Measurements from ENCODE around the gene SERPINA12. TPM values are rescaled to one million over a fixed set of nuclear protein-coding genes. Genes with fewer than 3 reads are reported as not detected.

SERPINA12 gene
- polyA plus RNA-seq, 1 donor from 2014 or later = not detected

DNA sequence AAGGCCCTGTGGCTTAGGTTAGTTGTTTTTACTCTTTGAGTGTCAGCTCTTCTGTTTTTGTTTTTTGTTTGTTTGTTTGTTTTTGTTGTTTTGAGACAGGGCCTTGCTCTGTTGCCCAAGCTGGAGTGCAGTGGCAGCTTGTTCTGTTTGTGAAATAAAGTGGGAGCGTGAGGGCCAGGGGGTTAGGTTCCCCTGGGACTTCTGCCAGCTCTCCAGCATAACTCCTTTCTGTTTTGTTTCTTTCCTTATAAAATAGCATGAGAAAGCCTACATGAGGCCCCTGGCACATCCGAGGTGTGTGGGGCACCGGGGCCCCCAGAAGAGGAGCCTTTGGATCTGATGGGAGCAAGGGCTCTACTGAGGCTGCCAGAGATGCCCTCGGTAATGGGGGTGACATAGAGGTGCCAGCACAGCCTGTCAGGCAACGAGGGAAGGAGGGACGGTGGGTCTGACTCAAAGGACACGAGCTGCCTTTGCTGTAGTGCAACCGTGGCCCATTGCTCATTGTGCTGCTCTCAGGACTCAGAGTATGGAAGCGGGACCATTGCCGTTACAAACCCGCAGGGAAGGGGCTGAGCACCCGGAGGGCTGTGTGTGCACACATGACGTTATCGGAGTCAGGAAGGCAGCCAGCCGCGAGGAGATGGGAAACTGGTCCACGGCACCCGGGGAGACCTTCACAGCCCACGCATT lies 47.6 kb downstream of the SERPINA12 start:
- no peaks in the 10 kb centered on the region for H3K36me3 ChIP-seq (ENCODE audit: insufficient read depth, low read length)
- no peak overlapping the region for H3K9ac ChIP-seq (ENCODE audit: low read length)
- no peaks in the 10 kb centered on the region for H3K9me2 ChIP-seq (ENCODE audit: insufficient read depth, low read length)
- H3K4me2 ChIP-seq (ENCODE audit: low read length) = no peak overlapping the region
- no peaks in the 10 kb centered on the region for H4K20me1 ChIP-seq (ENCODE audit: insufficient read depth)
- H3K79me2 ChIP-seq (replicated peaks; ENCODE audit: insufficient read depth, low read length) = no peaks in the 10 kb centered on the region
- no peak overlapping the region for H2AFZ ChIP-seq (ENCODE audit: low read depth, low read length)
- no peak overlapping the region for H3K4me3 ChIP-seq (ENCODE audit: low read length)
- H3K9me3 ChIP-seq (ENCODE audit: low read length) = peaks cover 4% of the 10 kb centered on the region
- no peaks in the 10 kb centered on the region for H3K27me3 ChIP-seq (ENCODE audit: insufficient read depth, low read depth, low read length)
- H3K27ac ChIP-seq (ENCODE audit: low read length) = no peak overlapping the region
- H3F3A ChIP-seq (ENCODE audit: insufficient read depth, low read length, poor library complexity, severe bottlenecking) = no peaks in the 10 kb centered on the region
- TF ChIP-seq MXI1 (conservative IDR thresholded peaks at IDR 0.05; ENCODE audit: poor library complexity, severe bottlenecking) (no peak), SMC3 (conservative IDR thresholded peaks at IDR 0.05; ENCODE audit: poor library complexity) (no peak), EZH2 (IDR thresholded peaks at IDR 0.05; ENCODE audit: borderline replicate concordance, insufficient read depth, low read length, poor library complexity, severe bottlenecking) (no peak), EP300 (conservative IDR thresholded peaks at IDR 0.05; ENCODE audit: poor library complexity, severe bottlenecking) (no peak), RAD21 (conservative IDR thresholded peaks at IDR 0.05) (no peak), TAF1 (IDR thresholded peaks at IDR 0.05; ENCODE audit: low read depth) (no peak), POLR2AphosphoS5 (IDR thresholded peaks at IDR 0.05) (no peak)
- TF ChIP-seq, protein P1, sequence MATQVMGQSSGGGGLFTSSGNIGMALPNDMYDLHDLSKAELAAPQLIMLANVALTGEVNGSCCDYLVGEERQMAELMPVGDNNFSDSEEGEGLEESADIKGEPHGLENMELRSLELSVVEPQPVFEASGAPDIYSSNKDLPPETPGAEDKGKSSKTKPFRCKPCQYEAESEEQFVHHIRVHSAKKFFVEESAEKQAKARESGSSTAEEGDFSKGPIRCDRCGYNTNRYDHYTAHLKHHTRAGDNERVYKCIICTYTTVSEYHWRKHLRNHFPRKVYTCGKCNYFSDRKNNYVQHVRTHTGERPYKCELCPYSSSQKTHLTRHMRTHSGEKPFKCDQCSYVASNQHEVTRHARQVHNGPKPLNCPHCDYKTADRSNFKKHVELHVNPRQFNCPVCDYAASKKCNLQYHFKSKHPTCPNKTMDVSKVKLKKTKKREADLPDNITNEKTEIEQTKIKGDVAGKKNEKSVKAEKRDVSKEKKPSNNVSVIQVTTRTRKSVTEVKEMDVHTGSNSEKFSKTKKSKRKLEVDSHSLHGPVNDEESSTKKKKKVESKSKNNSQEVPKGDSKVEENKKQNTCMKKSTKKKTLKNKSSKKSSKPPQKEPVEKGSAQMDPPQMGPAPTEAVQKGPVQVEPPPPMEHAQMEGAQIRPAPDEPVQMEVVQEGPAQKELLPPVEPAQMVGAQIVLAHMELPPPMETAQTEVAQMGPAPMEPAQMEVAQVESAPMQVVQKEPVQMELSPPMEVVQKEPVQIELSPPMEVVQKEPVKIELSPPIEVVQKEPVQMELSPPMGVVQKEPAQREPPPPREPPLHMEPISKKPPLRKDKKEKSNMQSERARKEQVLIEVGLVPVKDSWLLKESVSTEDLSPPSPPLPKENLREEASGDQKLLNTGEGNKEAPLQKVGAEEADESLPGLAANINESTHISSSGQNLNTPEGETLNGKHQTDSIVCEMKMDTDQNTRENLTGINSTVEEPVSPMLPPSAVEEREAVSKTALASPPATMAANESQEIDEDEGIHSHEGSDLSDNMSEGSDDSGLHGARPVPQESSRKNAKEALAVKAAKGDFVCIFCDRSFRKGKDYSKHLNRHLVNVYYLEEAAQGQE (IDR thresholded peaks at IDR 0.05; ENCODE audit: borderline replicate concordance) = no peak
- TF ChIP-seq, protein P2, sequence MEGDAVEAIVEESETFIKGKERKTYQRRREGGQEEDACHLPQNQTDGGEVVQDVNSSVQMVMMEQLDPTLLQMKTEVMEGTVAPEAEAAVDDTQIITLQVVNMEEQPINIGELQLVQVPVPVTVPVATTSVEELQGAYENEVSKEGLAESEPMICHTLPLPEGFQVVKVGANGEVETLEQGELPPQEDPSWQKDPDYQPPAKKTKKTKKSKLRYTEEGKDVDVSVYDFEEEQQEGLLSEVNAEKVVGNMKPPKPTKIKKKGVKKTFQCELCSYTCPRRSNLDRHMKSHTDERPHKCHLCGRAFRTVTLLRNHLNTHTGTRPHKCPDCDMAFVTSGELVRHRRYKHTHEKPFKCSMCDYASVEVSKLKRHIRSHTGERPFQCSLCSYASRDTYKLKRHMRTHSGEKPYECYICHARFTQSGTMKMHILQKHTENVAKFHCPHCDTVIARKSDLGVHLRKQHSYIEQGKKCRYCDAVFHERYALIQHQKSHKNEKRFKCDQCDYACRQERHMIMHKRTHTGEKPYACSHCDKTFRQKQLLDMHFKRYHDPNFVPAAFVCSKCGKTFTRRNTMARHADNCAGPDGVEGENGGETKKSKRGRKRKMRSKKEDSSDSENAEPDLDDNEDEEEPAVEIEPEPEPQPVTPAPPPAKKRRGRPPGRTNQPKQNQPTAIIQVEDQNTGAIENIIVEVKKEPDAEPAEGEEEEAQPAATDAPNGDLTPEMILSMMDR (IDR thresholded peaks at IDR 0.05; ENCODE audit: poor library complexity, severe bottlenecking) = no peak

DNA sequence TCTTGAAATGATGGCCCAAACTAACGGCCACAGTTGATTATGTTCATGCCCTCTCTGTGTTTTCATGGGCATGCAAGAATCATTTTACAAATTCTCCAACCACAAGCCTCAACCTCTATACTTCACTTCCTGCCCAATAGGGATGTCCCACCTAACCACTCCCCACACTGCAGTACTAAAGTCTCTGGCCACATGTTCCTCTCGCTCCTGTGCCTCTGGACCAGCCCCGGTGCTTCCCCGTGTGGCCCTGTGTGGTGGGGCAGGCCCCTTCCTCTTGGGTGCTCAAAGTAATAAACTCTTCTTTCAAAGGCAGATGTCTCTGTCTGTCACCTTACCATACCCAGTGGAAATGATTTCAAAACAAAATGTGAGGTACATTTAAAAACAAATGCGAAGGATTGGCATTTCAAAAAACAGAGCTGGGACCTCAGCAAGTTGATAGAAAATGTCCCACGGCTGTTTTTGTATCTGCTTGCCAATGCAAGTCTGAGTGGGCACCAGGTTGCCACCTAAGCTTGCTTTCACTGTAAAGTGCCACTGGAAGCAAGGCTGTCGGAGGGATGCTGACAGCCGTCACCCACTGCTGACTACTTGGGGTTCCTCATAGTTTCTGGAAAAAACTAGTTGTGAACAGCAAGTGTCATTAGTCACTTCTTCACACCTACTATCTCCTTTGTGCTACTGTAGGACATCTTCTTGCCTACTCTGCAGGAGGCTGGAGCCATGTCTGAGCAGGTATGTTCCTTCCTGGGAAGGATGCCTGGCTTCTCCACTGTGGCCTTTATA lies 48.4 kb downstream of the SERPINA12 start:
- no peaks in the 10 kb centered on the region for H3K9me2 ChIP-seq (ENCODE audit: insufficient read depth, low read length)
- no peaks in the 10 kb centered on the region for H3F3A ChIP-seq (ENCODE audit: insufficient read depth, low read length, poor library complexity, severe bottlenecking)
- no peaks in the 10 kb centered on the region for H4K20me1 ChIP-seq (ENCODE audit: insufficient read depth)
- no peak overlapping the region for H3K4me3 ChIP-seq (ENCODE audit: low read length)
- H3K27ac ChIP-seq (ENCODE audit: low read length) = no peak overlapping the region
- H3K27me3 ChIP-seq (ENCODE audit: insufficient read depth, low read depth, low read length) = no peaks in the 10 kb centered on the region
- TF ChIP-seq, protein P2 (IDR thresholded peaks at IDR 0.05; ENCODE audit: poor library complexity, severe bottlenecking) = no peak
- TF ChIP-seq RAD21 (conservative IDR thresholded peaks at IDR 0.05) (no peak), TAF1 (IDR thresholded peaks at IDR 0.05; ENCODE audit: low read depth) (no peak), EP300 (conservative IDR thresholded peaks at IDR 0.05; ENCODE audit: poor library complexity, severe bottlenecking) (no peak), EZH2 (IDR thresholded peaks at IDR 0.05; ENCODE audit: borderline replicate concordance, insufficient read depth, low read length, poor library complexity, severe bottlenecking) (no peak), POLR2AphosphoS5 (IDR thresholded peaks at IDR 0.05) (no peak), MXI1 (conservative IDR thresholded peaks at IDR 0.05; ENCODE audit: poor library complexity, severe bottlenecking) (no peak), SMC3 (conservative IDR thresholded peaks at IDR 0.05; ENCODE audit: poor library complexity) (no peak)
- TF ChIP-seq, protein P1 (IDR thresholded peaks at IDR 0.05; ENCODE audit: borderline replicate concordance) = no peak
- H3K4me2 ChIP-seq (ENCODE audit: low read length) = no peak overlapping the region
- peaks cover 4% of the 10 kb centered on the region for H3K9me3 ChIP-seq (ENCODE audit: low read length)
- H3K36me3 ChIP-seq (ENCODE audit: insufficient read depth, low read length) = no peaks in the 10 kb centered on the region
- H3K9ac ChIP-seq (ENCODE audit: low read length) = no peak overlapping the region
- no peaks in the 10 kb centered on the region for H3K79me2 ChIP-seq (replicated peaks; ENCODE audit: insufficient read depth, low read length)
- H2AFZ ChIP-seq (ENCODE audit: low read depth, low read length) = no peak overlapping the region

All from neural cell (in vitro differentiated cells).